ENCODE data around the gene DPEP2. TPM values are rescaled to one million over a fixed set of nuclear protein-coding genes. Genes with fewer than 3 reads are reported as not detected.

DPEP2 gene

Small RNAs within 50 kb of the gene (small RNA-seq; reads per million reads assigned to genes)
- gene RNU6-359P (ENCODE audit: insufficient read depth): not detected

Measured in mesendoderm (in vitro differentiated cells).